HT-29 (cell line): ENCODE results near the gene PLCG2. TPM values are rescaled to one million over a fixed set of nuclear protein-coding genes. Genes with fewer than 3 reads are reported as not detected.
A peak's percentile ranks its signal among the peaks of the same experiment; 100 is the strongest.
"Not testable (repeated sequence)": the region's sequence is repeated elsewhere in the genome, so short reads cannot be mapped to it uniquely, and the experiment has no call there.

ENCODE experiments used
- DNase-seq: peaks from one replicate; pipeline ENCODE4 v3.0.0-alpha.2; 2015; ENCODE audit warnings: low spot score
- total RNA-seq: library from RNA; depleted of rRNA; stranded (reverse); fragments of >200 nt; shearing (Covaris generic); gene quantifications from 2 replicates; pipeline ENCODE4 v1.2.3, GENCODE V29; 2014

Gene PLCG2
- total RNA-seq, 1 experiment from 2014 or later, result 3.0 TPM

- DNase-seq, result no peak
These were observed 24.2 kb upstream of the PLCG2 start for GRCh38 chr16:81754858-81755257.

- no peak for DNase-seq
These were observed 23.0 kb upstream of the PLCG2 start for GRCh38 chr16:81755915-81756614.

GRCh38 chr16:81756615-81757356, 22.3 kb upstream of the PLCG2 start:
- DNase-seq, result no peak

- peak; percentile 25 for DNase-seq
These were observed 20.7 kb upstream of the PLCG2 start for GRCh38 chr16:81758376-81758775.

GRCh38 chr16:81762322-81762721, 16.8 kb upstream of the PLCG2 start:
- DNase-seq, result not testable (repeated sequence)

- DNase-seq, result no peak
These were observed 13.8 kb upstream of the PLCG2 start for GRCh38 chr16:81765111-81765919.

GRCh38 chr16:81765969-81766368, 13.1 kb upstream of the PLCG2 start:
- no peak for DNase-seq

- peak; percentile 79 for DNase-seq
These were observed 11.0 kb upstream of the PLCG2 start for GRCh38 chr16:81767987-81768592.

- DNase-seq, result no peak
These were observed 9.1 kb upstream of the PLCG2 start for GRCh38 chr16:81770008-81770407.

GRCh38 chr16:81774348-81774747, 4.7 kb upstream of the PLCG2 start:
- no peak for DNase-seq

GRCh38 chr16:81775570-81775969, 3.5 kb upstream of the PLCG2 start:
- DNase-seq, result no peak

- DNase-seq, result no peak
These were observed 860 bp upstream of the PLCG2 start for GRCh38 chr16:81778231-81778630.

GRCh38 chr16:81779536-81780320, 637 bp downstream of the PLCG2 start:
- no peak for DNase-seq

- DNase-seq, result no peak
These were observed 1.3 kb downstream of the PLCG2 start for GRCh38 chr16:81780350-81780749.

GRCh38 chr16:81782236-81782635, 3.1 kb downstream of the PLCG2 start:
- DNase-seq, result no peak

- DNase-seq, result no peak
These were observed 5.1 kb downstream of the PLCG2 start for GRCh38 chr16:81784072-81784795.

GRCh38 chr16:81785138-81785924, 6.2 kb downstream of the PLCG2 start:
- DNase-seq, result no peak

- peak; percentile 2 for DNase-seq
These were observed 7.2 kb downstream of the PLCG2 start for GRCh38 chr16:81786321-81786720.

- DNase-seq, result peak; percentile 34
These were observed 7.8 kb downstream of the PLCG2 start for GRCh38 chr16:81786868-81787267.

- no peak for DNase-seq
These were observed 8.6 kb downstream of the PLCG2 start for GRCh38 chr16:81787659-81788058.
